Spleen (tissue), 11 donors: Measurements from ENCODE around the gene MECR. TPM values are rescaled to one million over a fixed set of nuclear protein-coding genes. Genes with fewer than 3 reads are reported as not detected.
"Not testable (repeated sequence)": the region's sequence is repeated elsewhere in the genome, so short reads cannot be mapped to it uniquely, and the experiment has no call there.

ENCODE experiments used
- DNase-seq: peaks from one replicate; pipeline ENCODE4 v3.0.0-alpha.2; 2020
- H3K27ac ChIP-seq, 8 donors: fragments of 200-600 bp; sonication (generic) in 7 of 8; 1 replicate in 4 of 8; 2 replicates in 4 of 8; pipeline versions ENCODE4 v1.5.0 to v1.8.0; 2016 to 2021; ENCODE audit warnings: inconsistent platforms in 4 of 8, mild to moderate bottlenecking in 4 of 8, moderate library complexity in 1 of 8
- H3K27me3 ChIP-seq, 7 donors: fragments of 200-600 bp; sonication (generic) in 6 of 7; replicated peaks in 1 of 7; 1 replicate in 4 of 7; 2 replicates in 3 of 7; pipeline versions ENCODE4 v1.5.0 to v1.8.0; 2016 to 2021; ENCODE audit warnings: inconsistent platforms in 3 of 7, mild to moderate bottlenecking in 1 of 7
- H3K36me3 ChIP-seq, 6 donors: fragments of 200-600 bp; sonication (generic) in 5 of 6; 1 replicate in 4 of 6; 2 replicates in 2 of 6; pipeline versions ENCODE4 v1.5.0 to v1.8.0; 2016 to 2021; ENCODE audit warnings: inconsistent platforms in 2 of 6
- H3K4me1 ChIP-seq, 6 donors: fragments of 200-600 bp; sonication (generic) in 5 of 6; 1 replicate in 3 of 6; 2 replicates in 3 of 6; pipeline versions ENCODE4 v1.5.0 to v1.8.0; 2016 to 2021; ENCODE audit warnings: inconsistent platforms in 3 of 6
- H3K4me3 ChIP-seq, 8 donors: fragments of 200-600 bp; sonication (generic) in 7 of 8; 1 replicate in 4 of 8; 2 replicates in 4 of 8; pipeline versions ENCODE4 v1.5.0 to v1.8.0; 2016 to 2021; ENCODE audit warnings: inconsistent platforms in 4 of 8, mild to moderate bottlenecking in 4 of 8, moderate library complexity in 2 of 8
- H3K9me3 ChIP-seq, 8 donors: fragments of 200-600 bp; sonication (generic) in 7 of 8; 1 replicate in 4 of 8; 2 replicates in 4 of 8; pipeline versions ENCODE4 v1.5.0 to v1.8.0; 2016 to 2021; ENCODE audit warnings: inconsistent platforms in 4 of 8
- CTCF ChIP-seq, 11 experiments: fragments of 200-600 bp in 7 of 11; fragments of 450-650 bp in 4 of 11; sonication (generic) in 4 of 11; IDR thresholded peaks in 8 of 11; conservative IDR thresholded peaks in 3 of 11; 1 replicate in 7 of 11; 2 replicates in 4 of 11; pipeline versions ENCODE4 v1.4.0 to v1.8.0; 2016 to 2021; ENCODE audit warnings: antibody characterized with exemption in 11 of 11, inconsistent platforms in 4 of 11, mild to moderate bottlenecking in 1 of 11
- POLR2A ChIP-seq, 3 donors: fragments of 450-650 bp; IDR thresholded peaks; one replicate each; pipeline ENCODE4 v1.5.1; 2017; ENCODE audit warnings: antibody characterized with exemption in 3 of 3, mild to moderate bottlenecking in 1 of 3
- POLR2AphosphoS5 ChIP-seq, 3 donors: sonication (generic); formaldehyde crosslinking; IDR thresholded peaks; one replicate each; pipeline ENCODE4 v1.5.1; 2017; ENCODE audit warnings: antibody characterized with exemption in 3 of 3
- WGBS, 5 donors: extraction: QIAGEN DNeasy Blood & Tissue Kit in 3 of 5; methylation state at CpG; one replicate each; pipeline versions ENCODE4 v1.1.5 to v1.1.7; 2013 to 2018; 5-methylcytosine and 5-hydroxymethylcytosine counted together
- intact Hi-C: fragments of 100-400 bp; cut with DNase I; formaldehyde crosslinking; loops from one replicate; pipeline ENCODE4 v1.15.0; 2023; ENCODE audit warnings: low total_unique reads
- polyA plus RNA-seq, 3 donors: library from polyadenylated mRNA; stranded (reverse); fragments of 200-250 nt; gene quantifications; one replicate each; pipeline ENCODE4 v1.2.1, GENCODE V29; 2013
- total RNA-seq, 7 donors: library from RNA; depleted of rRNA in 3 of 7; stranded (reverse); fragments of >200 nt in 3 of 7; fragmentation: NEBNext Ultra II Directional in 4 of 7; extraction: Animal tissue kit (Norgen Biotek cat#: 25700) in 4 of 7; gene quantifications; one replicate each; pipeline versions ENCODE4 v1.1.0 to v1.2.1, GENCODE V29; 2016 to 2021
- donor health status: healthy with polysubstance abuse.
- donor health status: DM: no; HTN: no; CAD: no; lungs with moderate emphysema.
- donor health status: DM: no; HTN: no; CAD: no.
- donor health status: Bipolar disorder and iron deficiency.
- donor health status: healthy.
- donor health status: DM: no; HTN: no; CAD: no.
- donor health status: DM: yes; HTN: yes; CAD: no.

The MECR gene
- total and polyA plus RNA-seq, 10 donors: 6.4 to 25.4 (median 14.7) TPM

GRCh38 chr1:29225361-29225760 is 5.4 kb downstream of the MECR start:
- WGBS, 5 donors: 90 to 95% (median 91%) methylated on average over 4 of the region's 4 CpGs
- peaks cover 0 to 36% (median 1%) of the 10 kb centered on the region in 6 donors for H3K36me3 ChIP-seq
- peaks cover 8 to 27% (median 10%) of the 10 kb centered on the region in 6 donors for H3K4me1 ChIP-seq
- no peak overlapping the region for H3K27ac ChIP-seq
- no peak for DNase-seq
- intact Hi-C loops: no loop called here
- no peaks in the 10 kb centered on the region for H3K27me3 ChIP-seq
- no peak overlapping the region for H3K4me3 ChIP-seq
- TF ChIP-seq CTCF (IDR thresholded peaks at IDR 0.05 in 8 of 11, conservative IDR thresholded peaks at IDR 0.05 in 3 of 11): no peak
- TF ChIP-seq POLR2A (IDR thresholded peaks at IDR 0.05): no peak
- TF ChIP-seq POLR2AphosphoS5 (IDR thresholded peaks at IDR 0.05): no peak
- H3K9me3 ChIP-seq: no peaks in the 10 kb centered on the region

GRCh38 chr1:29224356-29224837 is 6.3 kb downstream of the MECR start:
- no peak for TF ChIP-seq POLR2A (IDR thresholded peaks at IDR 0.05)
- no peak for TF ChIP-seq CTCF (IDR thresholded peaks at IDR 0.05 in 8 of 11, conservative IDR thresholded peaks at IDR 0.05 in 3 of 11)
- TF ChIP-seq POLR2AphosphoS5 (IDR thresholded peaks at IDR 0.05): no peak
- Histone ChIP-seq H3K9me3 (no peaks in the 10 kb centered on the region), H3K4me1 (peaks cover 0 to 17% (median under 1%) of the 10 kb centered on the region in 6 donors), H3K27me3 (no peaks in the 10 kb centered on the region), H3K27ac (no peak overlapping the region), H3K4me3 (no peak overlapping the region), H3K36me3 (peaks cover 0 to 46% (median 1%) of the 10 kb centered on the region in 6 donors)
- intact Hi-C loops: no loop called here
- WGBS, 5 donors: 89 to 97% (median 91%) methylated on average over 5 of the region's 5 CpGs
- no peak for DNase-seq

GRCh38 chr1:29223521-29223920 is 7.2 kb downstream of the MECR start:
- Histone ChIP-seq H3K9me3 (no peaks in the 10 kb centered on the region), H3K27ac (no peak overlapping the region), H3K4me3 (no peak overlapping the region), H3K36me3 (peaks cover 0 to 53% (median 1%) of the 10 kb centered on the region in 6 donors), H3K4me1 (peaks cover 0 to 9% (median 0%) of the 10 kb centered on the region in 6 donors), H3K27me3 (no peaks in the 10 kb centered on the region)
- intact Hi-C loops: no loop called here
- 86 to 94% (median 92%) methylated on average over 5 to 6 of the region's 6 CpGs for WGBS, 5 donors
- no peak for DNase-seq
- TF ChIP-seq CTCF (IDR thresholded peaks at IDR 0.05 in 8 of 11, conservative IDR thresholded peaks at IDR 0.05 in 3 of 11): no peak
- TF ChIP-seq POLR2A (IDR thresholded peaks at IDR 0.05): no peak
- TF ChIP-seq POLR2AphosphoS5 (IDR thresholded peaks at IDR 0.05): no peak

GRCh38 chr1:29222686-29223085 is 8.0 kb downstream of the MECR start:
- Histone ChIP-seq H3K36me3 (peaks cover 0 to 61% (median 1%) of the 10 kb centered on the region in 6 donors), H3K4me3 (no peak overlapping the region), H3K9me3 (no peaks in the 10 kb centered on the region), H3K4me1 (peaks cover 0 to under 1% (median 0%) of the 10 kb centered on the region in 6 donors), H3K27me3 (no peaks in the 10 kb centered on the region), H3K27ac (no peak overlapping the region)
- 67 to 100% (median 92%) methylated on average over 1 of the region's 1 CpG for WGBS, 5 donors
- TF ChIP-seq POLR2AphosphoS5 (IDR thresholded peaks at IDR 0.05): no peak
- intact Hi-C loops: no loop called here
- no peak for DNase-seq

DNA sequence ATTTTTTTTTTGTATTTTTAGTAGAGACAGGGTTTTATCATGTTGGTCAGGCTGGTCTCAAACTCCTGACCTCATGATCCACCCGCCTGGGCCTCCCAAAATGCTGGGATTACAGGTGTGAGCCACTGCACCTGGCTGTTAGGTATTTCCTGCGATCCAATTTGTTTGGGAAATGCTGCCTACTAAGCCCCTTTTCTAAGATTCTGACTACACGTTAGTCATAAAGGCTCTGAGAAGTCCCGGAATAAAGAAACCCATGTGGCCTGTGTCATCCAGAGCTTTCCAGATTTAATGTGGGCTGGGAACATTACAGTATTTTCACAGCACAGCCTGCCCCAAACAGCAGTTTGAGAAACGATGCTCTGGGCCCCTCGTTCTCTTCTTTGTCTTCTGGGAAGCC is 8.5 kb downstream of the MECR start:
- H3K36me3 ChIP-seq: peaks cover 0 to 65% (median 1%) of the 10 kb centered on the region in 6 donors
- DNase-seq, intact Hi-C loops, H3K9me3 ChIP-seq, H3K27ac ChIP-seq, H3K4me1 ChIP-seq, H3K27me3 ChIP-seq, H3K4me3 ChIP-seq: not testable (repeated sequence)
- 92 to 93% (median 92%) methylated on average over 6 of the region's 6 CpGs for WGBS, 5 donors
